Liver (tissue), 9 donors: ENCODE data around the gene NR0B1. TPM values are rescaled to one million over a fixed set of nuclear protein-coding genes. Genes with fewer than 3 reads are reported as not detected.
A peak's percentile ranks its signal among the peaks of the same experiment; 100 is the strongest.

ENCODE experiments used
- DNase-seq: peaks from one replicate; pipeline ENCODE4 v3.0.0-alpha.2; 2017; ENCODE audit warnings: low spot score
- H3K27ac ChIP-seq, 2 donors: one replicate each; pipeline ENCODE4 v1.7.0; 2013; ENCODE audit warnings: inconsistent platforms in 2 of 2, low read length in 2 of 2, control low read depth in 1 of 2, low read depth in 1 of 2, mild to moderate bottlenecking in 1 of 2
- H3K27me3 ChIP-seq, 4 donors: one replicate each; pipeline versions ENCODE4 v1.6.1 to v1.7.0; 2013; ENCODE audit warnings: low read length in 3 of 4, inconsistent platforms in 1 of 4, mild to moderate bottlenecking in 1 of 4, moderate library complexity in 1 of 4; ENCODE audit not compliant: control insufficient read depth in 4 of 4, insufficient read depth in 4 of 4
- H3K36me3 ChIP-seq, 4 donors: one replicate each; pipeline versions ENCODE4 v1.6.1 to v1.7.0; 2013; ENCODE audit warnings: low read length in 3 of 4, mild to moderate bottlenecking in 3 of 4, low read depth in 1 of 4, moderate library complexity in 1 of 4; ENCODE audit not compliant: control insufficient read depth in 4 of 4, insufficient read depth in 3 of 4
- H3K4me1 ChIP-seq, 4 donors: one replicate each; pipeline versions ENCODE4 v1.6.1 to v1.7.0; 2013; ENCODE audit warnings: low read length in 3 of 4, mild to moderate bottlenecking in 3 of 4, moderate library complexity in 1 of 4; ENCODE audit not compliant: control insufficient read depth in 4 of 4, insufficient read depth in 4 of 4
- H3K4me3 ChIP-seq, 3 donors: one replicate each; pipeline versions ENCODE4 v1.6.1 to v1.7.0; 2013; ENCODE audit warnings: low read length in 3 of 3, control low read depth in 1 of 3, low read depth in 1 of 3, mild to moderate bottlenecking in 1 of 3
- H3K9ac ChIP-seq, 2 donors: one replicate each; pipeline ENCODE4 v1.7.0; 2013; ENCODE audit warnings: low read length in 2 of 2, mild to moderate bottlenecking in 2 of 2, moderate library complexity in 2 of 2, control low read depth in 1 of 2, low read depth in 1 of 2
- H3K9me3 ChIP-seq, 4 donors: one replicate each; pipeline versions ENCODE4 v1.6.1 to v1.7.0; 2013; ENCODE audit warnings: low read length in 3 of 4; ENCODE audit not compliant: control insufficient read depth in 4 of 4
- ATF3 ChIP-seq: IDR thresholded peaks from 2 replicates; pipeline ENCODE4 v1.6.1; 2016; ENCODE audit warnings: antibody characterized with exemption
- EGR1 ChIP-seq, 2 donors: IDR thresholded peaks; 2 replicates each; pipeline ENCODE4 v1.6.1; 2016 to 2018; ENCODE audit warnings: antibody characterized with exemption in 2 of 2, low read depth in 2 of 2
- FOXA1 ChIP-seq: IDR thresholded peaks from 2 replicates; pipeline ENCODE4 v1.6.1; 2016; ENCODE audit warnings: antibody characterized with exemption
- FOXA2 ChIP-seq: IDR thresholded peaks from 2 replicates; pipeline ENCODE4 v1.6.1; 2016; ENCODE audit warnings: antibody characterized with exemption
- HNF4A ChIP-seq, 2 donors: conservative IDR thresholded peaks; 2 replicates each; pipeline ENCODE4 v1.6.1; 2016; ENCODE audit warnings: antibody characterized with exemption in 2 of 2, mild to moderate bottlenecking in 2 of 2
- HNF4G ChIP-seq: IDR thresholded peaks from 2 replicates; pipeline ENCODE4 v1.6.1; 2016; ENCODE audit warnings: antibody characterized with exemption
- JUND ChIP-seq, 2 donors: IDR thresholded peaks; 2 replicates each; pipeline ENCODE4 v1.6.1; 2016; ENCODE audit warnings: antibody characterized with exemption in 2 of 2
- MAX ChIP-seq: IDR thresholded peaks from 2 replicates; pipeline ENCODE4 v1.6.1; 2016; ENCODE audit warnings: antibody characterized with exemption
- NR2F2 ChIP-seq: IDR thresholded peaks from 2 replicates; pipeline ENCODE4 v1.6.1; 2016; ENCODE audit warnings: antibody characterized with exemption
- RAD21 ChIP-seq, 2 donors: IDR thresholded peaks; 2 replicates each; pipeline ENCODE4 v1.6.1; 2016; ENCODE audit warnings: antibody characterized with exemption in 2 of 2, mild to moderate bottlenecking in 2 of 2
- RXRA ChIP-seq, 2 donors: IDR thresholded peaks; 2 replicates each; pipeline ENCODE4 v1.6.1; 2017 to 2018; ENCODE audit warnings: antibody characterized with exemption in 2 of 2, mild to moderate bottlenecking in 1 of 2
- SP1 ChIP-seq: IDR thresholded peaks from 2 replicates; pipeline ENCODE4 v1.6.1; 2018; ENCODE audit warnings: antibody characterized with exemption, mild to moderate bottlenecking
- TAF1 ChIP-seq: conservative IDR thresholded peaks from 2 replicates; pipeline ENCODE4 v1.6.1; 2016; ENCODE audit warnings: antibody characterized with exemption, mild to moderate bottlenecking
- YY1 ChIP-seq: IDR thresholded peaks from 2 replicates; pipeline ENCODE4 v1.6.1; 2016; ENCODE audit warnings: antibody characterized with exemption, mild to moderate bottlenecking
- WGBS: extraction: QIAGEN DNeasy Blood & Tissue Kit; methylation state at CpG from one replicate; pipeline ENCODE4 v1.1.7; 2013; 5-methylcytosine and 5-hydroxymethylcytosine counted together
- polyA plus RNA-seq, 2 donors: library from polyadenylated mRNA; stranded (reverse) in 1 of 2; unstranded in 1 of 2; fragments of 200-250 nt in 1 of 2; fragments of >200 nt in 1 of 2; fragmentation: Nextera tagmentation in 1 of 2; extraction: Ambion mirVana in 1 of 2; gene quantifications; one replicate each; pipeline versions ENCODE4 v1.2.1 to v1.2.3, GENCODE V29; 2013 to 2015
- total RNA-seq, 2 donors: library from RNA; depleted of rRNA; stranded (reverse); fragments of >200 nt; gene quantifications; one replicate each; pipeline ENCODE4 v1.2.3, GENCODE V29; 2014
- TF ChIP-seq, protein P1 (sequence below): fragments of 150-350 bp; IDR thresholded peaks from 2 replicates; pipeline ENCODE4 v1.5.1; 2017; ENCODE audit warnings: improper control_type of control experiment, low read depth, low read length; ENCODE audit not compliant: missing input control
- TF ChIP-seq, protein P2 (sequence below): IDR thresholded peaks from 2 replicates; pipeline ENCODE4 v1.6.1; 2016; ENCODE audit warnings: antibody characterized with exemption, mild to moderate bottlenecking
- donor health status: healthy.
- donor health status: healthy.
- donor health status: healthy.
- donor health status: healthy.
- donor health status: healthy.

NR0B1 gene
- total and polyA plus RNA-seq, 4 donors: not detected

DNA sequence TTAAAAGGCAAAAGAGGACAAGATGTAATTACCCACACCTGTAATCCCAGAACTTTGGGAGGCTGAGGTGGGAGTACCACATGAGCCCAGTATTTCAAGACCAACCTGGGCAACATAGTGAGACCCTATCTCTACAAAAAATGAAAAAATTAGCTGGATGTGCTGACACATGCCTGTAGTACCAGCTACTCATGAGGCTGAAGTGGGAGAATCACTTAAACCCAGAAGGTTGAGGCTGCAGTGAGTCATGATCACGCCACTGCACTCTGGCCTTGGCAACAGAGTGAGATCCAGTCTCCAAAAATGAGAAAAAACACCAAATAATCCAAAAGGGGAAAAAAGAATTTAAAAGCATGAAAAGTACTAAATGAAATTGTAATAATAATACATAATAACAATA, 30.8 kb downstream of the NR0B1 start:
- Histone ChIP-seq H3K9ac (no peak overlapping the region), H3K36me3 (no peaks in the 10 kb centered on the region), H3K27me3 (no peaks in the 10 kb centered on the region), H3K27ac (no peak overlapping the region), H3K4me3 (no peak overlapping the region), H3K9me3 (no peaks in the 10 kb centered on the region), H3K4me1 (no peaks in the 10 kb centered on the region)
- no peak for TF ChIP-seq HNF4G
- TF ChIP-seq JUND (IDR thresholded peaks at IDR 0.05): no peak
- TF ChIP-seq MAX: no peak
- TF ChIP-seq, protein P1, sequence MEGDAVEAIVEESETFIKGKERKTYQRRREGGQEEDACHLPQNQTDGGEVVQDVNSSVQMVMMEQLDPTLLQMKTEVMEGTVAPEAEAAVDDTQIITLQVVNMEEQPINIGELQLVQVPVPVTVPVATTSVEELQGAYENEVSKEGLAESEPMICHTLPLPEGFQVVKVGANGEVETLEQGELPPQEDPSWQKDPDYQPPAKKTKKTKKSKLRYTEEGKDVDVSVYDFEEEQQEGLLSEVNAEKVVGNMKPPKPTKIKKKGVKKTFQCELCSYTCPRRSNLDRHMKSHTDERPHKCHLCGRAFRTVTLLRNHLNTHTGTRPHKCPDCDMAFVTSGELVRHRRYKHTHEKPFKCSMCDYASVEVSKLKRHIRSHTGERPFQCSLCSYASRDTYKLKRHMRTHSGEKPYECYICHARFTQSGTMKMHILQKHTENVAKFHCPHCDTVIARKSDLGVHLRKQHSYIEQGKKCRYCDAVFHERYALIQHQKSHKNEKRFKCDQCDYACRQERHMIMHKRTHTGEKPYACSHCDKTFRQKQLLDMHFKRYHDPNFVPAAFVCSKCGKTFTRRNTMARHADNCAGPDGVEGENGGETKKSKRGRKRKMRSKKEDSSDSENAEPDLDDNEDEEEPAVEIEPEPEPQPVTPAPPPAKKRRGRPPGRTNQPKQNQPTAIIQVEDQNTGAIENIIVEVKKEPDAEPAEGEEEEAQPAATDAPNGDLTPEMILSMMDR: no peak
- TF ChIP-seq NR2F2: no peak
- TF ChIP-seq TAF1: no peak
- no peak for TF ChIP-seq SP1
- TF ChIP-seq RAD21 (IDR thresholded peaks at IDR 0.05): no peak
- TF ChIP-seq YY1: no peak
- no peak for TF ChIP-seq FOXA1
- no peak for TF ChIP-seq RXRA (IDR thresholded peaks at IDR 0.05)
- TF ChIP-seq FOXA2: no peak
- no peak for TF ChIP-seq EGR1 (IDR thresholded peaks at IDR 0.05; ENCODE audit: low read depth in 2 of 2)
- TF ChIP-seq, protein P2, sequence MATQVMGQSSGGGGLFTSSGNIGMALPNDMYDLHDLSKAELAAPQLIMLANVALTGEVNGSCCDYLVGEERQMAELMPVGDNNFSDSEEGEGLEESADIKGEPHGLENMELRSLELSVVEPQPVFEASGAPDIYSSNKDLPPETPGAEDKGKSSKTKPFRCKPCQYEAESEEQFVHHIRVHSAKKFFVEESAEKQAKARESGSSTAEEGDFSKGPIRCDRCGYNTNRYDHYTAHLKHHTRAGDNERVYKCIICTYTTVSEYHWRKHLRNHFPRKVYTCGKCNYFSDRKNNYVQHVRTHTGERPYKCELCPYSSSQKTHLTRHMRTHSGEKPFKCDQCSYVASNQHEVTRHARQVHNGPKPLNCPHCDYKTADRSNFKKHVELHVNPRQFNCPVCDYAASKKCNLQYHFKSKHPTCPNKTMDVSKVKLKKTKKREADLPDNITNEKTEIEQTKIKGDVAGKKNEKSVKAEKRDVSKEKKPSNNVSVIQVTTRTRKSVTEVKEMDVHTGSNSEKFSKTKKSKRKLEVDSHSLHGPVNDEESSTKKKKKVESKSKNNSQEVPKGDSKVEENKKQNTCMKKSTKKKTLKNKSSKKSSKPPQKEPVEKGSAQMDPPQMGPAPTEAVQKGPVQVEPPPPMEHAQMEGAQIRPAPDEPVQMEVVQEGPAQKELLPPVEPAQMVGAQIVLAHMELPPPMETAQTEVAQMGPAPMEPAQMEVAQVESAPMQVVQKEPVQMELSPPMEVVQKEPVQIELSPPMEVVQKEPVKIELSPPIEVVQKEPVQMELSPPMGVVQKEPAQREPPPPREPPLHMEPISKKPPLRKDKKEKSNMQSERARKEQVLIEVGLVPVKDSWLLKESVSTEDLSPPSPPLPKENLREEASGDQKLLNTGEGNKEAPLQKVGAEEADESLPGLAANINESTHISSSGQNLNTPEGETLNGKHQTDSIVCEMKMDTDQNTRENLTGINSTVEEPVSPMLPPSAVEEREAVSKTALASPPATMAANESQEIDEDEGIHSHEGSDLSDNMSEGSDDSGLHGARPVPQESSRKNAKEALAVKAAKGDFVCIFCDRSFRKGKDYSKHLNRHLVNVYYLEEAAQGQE: no peak
- WGBS: 91% methylated on average over 1 of the region's 1 CpG
- DNase-seq: no peak

GRCh38 chrX:30275498-30275897, 33.7 kb downstream of the NR0B1 start:
- no peak overlapping the region for H3K27ac ChIP-seq
- H3K9me3 ChIP-seq: no peaks in the 10 kb centered on the region
- DNase-seq: no peak
- WGBS: 15% methylated on average over 1 of the region's 1 CpG
- H3K36me3 ChIP-seq: no peaks in the 10 kb centered on the region
- TF ChIP-seq RXRA (IDR thresholded peaks at IDR 0.05): no peak
- no peak for TF ChIP-seq HNF4A (conservative IDR thresholded peaks at IDR 0.05)
- TF ChIP-seq EGR1 (IDR thresholded peaks at IDR 0.05; ENCODE audit: low read depth in 2 of 2): no peak
- peak; percentile 59 to 68 for TF ChIP-seq RAD21 (IDR thresholded peaks at IDR 0.05)
- TF ChIP-seq, protein P1: peak; percentile 33
- no peak for TF ChIP-seq FOXA2
- no peak for TF ChIP-seq TAF1
- no peak for TF ChIP-seq ATF3
- no peak overlapping the region for H3K4me3 ChIP-seq
- H3K4me1 ChIP-seq: no peaks in the 10 kb centered on the region
- H3K9ac ChIP-seq: no peak overlapping the region
- no peaks in the 10 kb centered on the region for H3K27me3 ChIP-seq
